SK-N-SH (cell line): ENCODE results near the gene VENTX.

Experiments used
- CTCF ChIP-seq: fragments of 200-600 bp; sonication (generic); IDR thresholded peaks from 2 replicates; pipeline ENCODE4 v1.6.1; 2017; ENCODE audit warnings: antibody characterized with exemption, mild to moderate bottlenecking, moderate library complexity
- JUND ChIP-seq: IDR thresholded peaks from 2 replicates; pipeline ENCODE4 v1.4.0; 2012
- MAX ChIP-seq: IDR thresholded peaks from 2 replicates; pipeline ENCODE4 v1.4.0; 2012; ENCODE audit warnings: low read depth
- MEF2A ChIP-seq: IDR thresholded peaks from 2 replicates; pipeline ENCODE4 v1.4.0; 2012; ENCODE audit warnings: low read depth, borderline replicate concordance
- SMC3 ChIP-seq: IDR thresholded peaks from 2 replicates; pipeline ENCODE4 v1.6.1; 2012; ENCODE audit warnings: low read depth, low read length, improper control_type of control experiment
- USF2 ChIP-seq: fragments of 150-350 bp; IDR thresholded peaks from 2 replicates; pipeline ENCODE4 v1.6.1; 2017; ENCODE audit warnings: antibody characterized with exemption, low read length, low read depth, borderline replicate concordance

GRCh38 chr10:133270773-133271297 lies 33.2 kb downstream of the VENTX start:
- TF ChIP-seq SMC3 (no peak), CTCF (no peak), MAX (no peak), MEF2A (no peak), USF2 (no peak), JUND (no peak)
